Endothelial cell of umbilical vein (primary cell): Measurements from ENCODE around the gene MTMR3. TPM values are rescaled to one million over a fixed set of nuclear protein-coding genes. Genes with fewer than 3 reads are reported as not detected.

Source experiments
- BruUV-seq: library from RNA; stranded (reverse); fragments of 400-500 nt; replicated peaks from 2 replicates; lab custom pipeline; 2021; lab: Mats Ljungman, UMichigan
- CTCF ChIA-PET: fragments of 300-600, 350-600 bp; sonication (Branson Sonifier 250); formaldehyde crosslinking; loops from one replicate; lab custom pipeline; 2021; ENCODE audit warnings: antibody characterized with exemption, inconsistent platforms; lab: Charles Lee
- POLR2A ChIA-PET: fragments of 300-600, 350-600 bp; sonication (Branson Sonifier 250); formaldehyde crosslinking; loops from one replicate; lab custom pipeline; 2021; ENCODE audit warnings: antibody characterized with exemption, inconsistent platforms; lab: Charles Lee
- DNase-seq: peaks from one replicate; pipeline ENCODE4 v3.0.0-alpha.2; 2011; ENCODE audit warnings: low read depth, low spot score
- FAIRE-seq: peaks from 2 replicates; lab custom pipeline; 2011; peaks lifted over from hg19 to GRCh38; lab: Jason Lieb, UNC
- H2AFZ ChIP-seq: 2 replicates; pipeline ENCODE4 v1.6.0; 2012; ENCODE audit warnings: low read depth, low read length, control low read depth, inconsistent platforms
- H3K27ac ChIP-seq: 2 replicates; pipeline ENCODE4 v1.5.1; 2011; ENCODE audit warnings: low read depth, mild to moderate bottlenecking, control low read depth, low read length, moderate library complexity; ENCODE audit not compliant: insufficient read depth
- H3K27me3 ChIP-seq, 2 experiments: 2 replicates each; pipeline versions ENCODE4 v1.6.0 to v1.6.1; 2011; ENCODE audit warnings: low read length in 2 of 2, mixed read lengths in 1 of 2; ENCODE audit not compliant: control insufficient read depth in 2 of 2, insufficient read depth in 2 of 2
- H3K36me3 ChIP-seq, 2 experiments: 2 replicates in 1 of 2; 3 replicates in 1 of 2; pipeline ENCODE4 v1.5.1; 2011; ENCODE audit warnings: low read length in 2 of 2, mild to moderate bottlenecking in 1 of 2, moderate library complexity in 1 of 2; ENCODE audit not compliant: control insufficient read depth in 2 of 2, insufficient read depth in 2 of 2; ENCODE audit errors: extremely low read depth in 1 of 2
- H3K4me1 ChIP-seq: 3 replicates; pipeline ENCODE4 v1.5.1; 2011; ENCODE audit warnings: mild to moderate bottlenecking, low read length; ENCODE audit not compliant: control insufficient read depth, insufficient read depth; ENCODE audit errors: extremely low read depth
- H3K4me2 ChIP-seq: 2 replicates; pipeline ENCODE4 v1.6.1; 2011; ENCODE audit warnings: low read length, control low read depth, mixed read lengths; ENCODE audit not compliant: insufficient read depth
- H3K4me3 ChIP-seq, 3 experiments: fragments of 200-600 bp in 1 of 3; sonication (generic), shearing (Covaris generic) in 1 of 3; replicated peaks in 1 of 3; 2 replicates each; pipeline ENCODE4 v1.5.1; 2011 to 2016; ENCODE audit warnings: control low read depth in 3 of 3, low read length in 3 of 3, mild to moderate bottlenecking in 2 of 3, inconsistent platforms in 1 of 3, low read depth in 1 of 3, moderate library complexity in 1 of 3; ENCODE audit not compliant: insufficient read depth in 1 of 3
- H3K79me2 ChIP-seq: 2 replicates; pipeline ENCODE4 v1.6.0; 2012; ENCODE audit warnings: low read length, inconsistent platforms; ENCODE audit not compliant: control insufficient read depth, insufficient read depth
- H3K9ac ChIP-seq: replicated peaks from 2 replicates; pipeline ENCODE3; 2011; ENCODE audit warnings: low read length, control low read depth; ENCODE audit not compliant: insufficient read depth; ENCODE audit errors: extremely low read depth
- H3K9me1 ChIP-seq: replicated peaks from 3 replicates; pipeline ENCODE4 v1.6.0; 2011; ENCODE audit warnings: mild to moderate bottlenecking, low read length; ENCODE audit not compliant: control insufficient read depth, insufficient read depth; ENCODE audit errors: extremely low read depth
- H3K9me3 ChIP-seq: replicated peaks from 2 replicates; pipeline ENCODE4 v1.5.1; 2012; ENCODE audit warnings: low read length, inconsistent platforms; ENCODE audit not compliant: control insufficient read depth, insufficient read depth
- H4K20me1 ChIP-seq: replicated peaks from 2 replicates; pipeline ENCODE3; 2011; ENCODE audit warnings: mild to moderate bottlenecking, low read length; ENCODE audit not compliant: control insufficient read depth, insufficient read depth; ENCODE audit errors: extremely low read depth
- EZH2 ChIP-seq: IDR thresholded peaks from 2 replicates; pipeline ENCODE4 v1.6.1; 2012; ENCODE audit warnings: borderline replicate concordance, low read depth, mild to moderate bottlenecking, moderate library complexity, low read length, inconsistent platforms; ENCODE audit not compliant: severe bottlenecking
- FOS ChIP-seq: IDR thresholded peaks from 2 replicates; pipeline ENCODE4 v1.6.1; 2011; ENCODE audit warnings: mild to moderate bottlenecking, low read length, moderate library complexity, borderline replicate concordance; ENCODE audit not compliant: insufficient read depth
- GATA2 ChIP-seq: IDR thresholded peaks from 2 replicates; pipeline ENCODE4 v1.7.0; 2011; ENCODE audit warnings: low read depth, mild to moderate bottlenecking, moderate library complexity, mixed read lengths, low read length; ENCODE audit not compliant: insufficient read length, insufficient read depth
- JUN ChIP-seq: IDR thresholded peaks from 2 replicates; pipeline ENCODE4 v1.6.1; 2011; ENCODE audit warnings: borderline replicate concordance, low read depth; ENCODE audit not compliant: insufficient read length, insufficient read depth
- MYC ChIP-seq: IDR thresholded peaks from one replicate; pipeline ENCODE4 v1.6.1; 2011; ENCODE audit warnings: mild to moderate bottlenecking, low read depth, low read length
- POLR2A ChIP-seq: IDR thresholded peaks from 2 replicates; pipeline ENCODE4 v1.6.1; 2012; ENCODE audit warnings: low read depth, mild to moderate bottlenecking, control low read depth, low read length
- POLR2AphosphoS5 ChIP-seq: IDR thresholded peaks from 2 replicates; pipeline ENCODE4 v1.6.1; 2012; ENCODE audit warnings: low read depth, mild to moderate bottlenecking, control low read depth, low read length, moderate library complexity; ENCODE audit not compliant: insufficient read depth
- dilution Hi-C: fragments of 300-500 bp; cut with MboI; formaldehyde crosslinking; loops from one replicate; pipeline ENCODE4 v1.15.0; 2019; ENCODE audit warnings: low sequenced_read_pairs; ENCODE audit not compliant: extremely low pct_ligation_motif_present
- intact Hi-C: fragments of 100-400 bp; cut with micrococcal nuclease; formaldehyde crosslinking; loops from one replicate; pipeline ENCODE4 v1.10.0; 2022
- polyA plus RNA-seq, 4 experiments: library from polyadenylated mRNA; depleted of rRNA in 3 of 4; stranded (reverse) in 3 of 4; unstranded in 1 of 4; fragments of >200 nt; gene quantifications; 2 replicates each; pipeline versions ENCODE4 v1.2.1 to v1.2.3, GENCODE V29; 2011 to 2012; ENCODE audit warnings: missing spikeins in 1 of 4
- total RNA-seq: library from RNA; stranded (reverse); gene quantifications from 2 replicates; pipeline ENCODE4 v1.2.3, GENCODE V29; 2021
- TF ChIP-seq, protein P1 (sequence below): IDR thresholded peaks from 2 replicates; pipeline ENCODE4 v1.6.1; 2011; ENCODE audit not compliant: insufficient read depth, insufficient read length
- TF ChIP-seq, protein P2 (sequence below), 2 donors: IDR thresholded peaks; 1 replicate in 1 of 2; 2 replicates in 1 of 2; pipeline ENCODE4 v1.5.1; 2011; ENCODE audit warnings: low read length in 2 of 2, mild to moderate bottlenecking in 2 of 2, moderate library complexity in 2 of 2, control low read depth in 1 of 2, inconsistent platforms in 1 of 2, low read depth in 1 of 2; ENCODE audit not compliant: insufficient read depth in 1 of 2; ENCODE audit errors: extremely low read depth in 1 of 2

MTMR3 gene
- total and polyA plus RNA-seq, 2 donors (not counting 3 experiments of a cell fraction or from before 2014, with no cell fraction given) = 30.1 to 36.5 TPM

DNA sequence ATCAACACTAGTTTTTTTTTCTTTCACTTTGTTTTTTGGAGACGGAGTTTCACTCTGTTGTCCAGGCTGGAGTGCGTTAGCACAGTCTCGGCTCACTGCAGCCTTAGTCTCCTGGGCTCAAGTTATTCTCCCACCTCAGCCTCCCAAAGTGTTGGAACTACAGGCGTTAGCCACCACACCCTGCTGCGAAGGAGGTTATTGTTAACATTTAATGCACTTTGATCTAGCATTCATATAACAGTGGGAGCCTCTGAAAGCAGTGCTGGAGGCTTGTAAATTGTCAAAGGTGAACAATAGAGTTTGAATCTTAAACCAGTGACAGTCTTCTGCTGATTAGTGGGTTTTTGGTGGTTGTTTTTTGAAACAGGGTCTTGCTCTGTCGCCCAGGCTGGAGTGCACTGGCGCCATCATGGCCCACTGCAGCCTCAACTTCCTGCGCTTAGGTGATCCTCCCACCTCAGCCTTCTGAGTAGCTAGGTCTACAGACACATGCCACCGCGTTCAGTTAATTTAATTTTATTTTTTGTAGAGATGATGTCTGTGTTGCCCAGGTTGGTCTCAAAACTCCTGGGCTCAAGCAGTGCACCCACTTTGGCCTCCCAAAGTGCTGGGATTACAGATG lies 100.4 kb downstream of the MTMR3 start:
- no peak overlapping the region for H2AFZ ChIP-seq
- H3K9me1 ChIP-seq = no peaks in the 10 kb centered on the region
- H3K27me3 ChIP-seq = no peaks in the 10 kb centered on the region
- CTCF ChIA-PET = no interaction called here
- no peaks in the 10 kb centered on the region for H3K79me2 ChIP-seq
- H3K9me3 ChIP-seq = no peaks in the 10 kb centered on the region
- intact Hi-C loops = no loop called here
- H3K27ac ChIP-seq = no peak overlapping the region
- DNase-seq (no peak), FAIRE-seq (no peak)
- POLR2A ChIA-PET = no interaction called here
- H3K4me1 ChIP-seq = peaks cover 9% of the 10 kb centered on the region
- H3K4me2 ChIP-seq = no peak overlapping the region
- no peak overlapping the region for H3K4me3 ChIP-seq
- TF ChIP-seq, protein P1, sequence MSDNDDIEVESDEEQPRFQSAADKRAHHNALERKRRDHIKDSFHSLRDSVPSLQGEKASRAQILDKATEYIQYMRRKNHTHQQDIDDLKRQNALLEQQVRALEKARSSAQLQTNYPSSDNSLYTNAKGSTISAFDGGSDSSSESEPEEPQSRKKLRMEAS = no peak
- TF ChIP-seq FOS (no peak), POLR2A (no peak), MYC (no peak), JUN (no peak), EZH2 (no peak), GATA2 (no peak), POLR2AphosphoS5 (no peak)
- TF ChIP-seq, protein P2, sequence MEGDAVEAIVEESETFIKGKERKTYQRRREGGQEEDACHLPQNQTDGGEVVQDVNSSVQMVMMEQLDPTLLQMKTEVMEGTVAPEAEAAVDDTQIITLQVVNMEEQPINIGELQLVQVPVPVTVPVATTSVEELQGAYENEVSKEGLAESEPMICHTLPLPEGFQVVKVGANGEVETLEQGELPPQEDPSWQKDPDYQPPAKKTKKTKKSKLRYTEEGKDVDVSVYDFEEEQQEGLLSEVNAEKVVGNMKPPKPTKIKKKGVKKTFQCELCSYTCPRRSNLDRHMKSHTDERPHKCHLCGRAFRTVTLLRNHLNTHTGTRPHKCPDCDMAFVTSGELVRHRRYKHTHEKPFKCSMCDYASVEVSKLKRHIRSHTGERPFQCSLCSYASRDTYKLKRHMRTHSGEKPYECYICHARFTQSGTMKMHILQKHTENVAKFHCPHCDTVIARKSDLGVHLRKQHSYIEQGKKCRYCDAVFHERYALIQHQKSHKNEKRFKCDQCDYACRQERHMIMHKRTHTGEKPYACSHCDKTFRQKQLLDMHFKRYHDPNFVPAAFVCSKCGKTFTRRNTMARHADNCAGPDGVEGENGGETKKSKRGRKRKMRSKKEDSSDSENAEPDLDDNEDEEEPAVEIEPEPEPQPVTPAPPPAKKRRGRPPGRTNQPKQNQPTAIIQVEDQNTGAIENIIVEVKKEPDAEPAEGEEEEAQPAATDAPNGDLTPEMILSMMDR (IDR thresholded peaks at IDR 0.05; ENCODE audit: extremely low read depth in 1 of 2, insufficient read depth in 1 of 2, low read depth in 1 of 2, low read length in 2 of 2) = no peak
- dilution Hi-C loops = no loop called here
- no peaks in the 10 kb centered on the region for H4K20me1 ChIP-seq
- H3K9ac ChIP-seq = no peak overlapping the region
- no TSS peak for BruUV-seq
- H3K36me3 ChIP-seq = peaks cover 0 to 3% of the 10 kb centered on the region in 2 experiments
